Glomerular visceral epithelial cell (primary cell): ENCODE measurements around the gene BABAM1.

Source experiments
- DNase-seq: peaks from one replicate; pipeline ENCODE4 v3.0.0-alpha.2; 2016; ENCODE audit errors: extremely low spot score

The BABAM1 gene

DNA sequence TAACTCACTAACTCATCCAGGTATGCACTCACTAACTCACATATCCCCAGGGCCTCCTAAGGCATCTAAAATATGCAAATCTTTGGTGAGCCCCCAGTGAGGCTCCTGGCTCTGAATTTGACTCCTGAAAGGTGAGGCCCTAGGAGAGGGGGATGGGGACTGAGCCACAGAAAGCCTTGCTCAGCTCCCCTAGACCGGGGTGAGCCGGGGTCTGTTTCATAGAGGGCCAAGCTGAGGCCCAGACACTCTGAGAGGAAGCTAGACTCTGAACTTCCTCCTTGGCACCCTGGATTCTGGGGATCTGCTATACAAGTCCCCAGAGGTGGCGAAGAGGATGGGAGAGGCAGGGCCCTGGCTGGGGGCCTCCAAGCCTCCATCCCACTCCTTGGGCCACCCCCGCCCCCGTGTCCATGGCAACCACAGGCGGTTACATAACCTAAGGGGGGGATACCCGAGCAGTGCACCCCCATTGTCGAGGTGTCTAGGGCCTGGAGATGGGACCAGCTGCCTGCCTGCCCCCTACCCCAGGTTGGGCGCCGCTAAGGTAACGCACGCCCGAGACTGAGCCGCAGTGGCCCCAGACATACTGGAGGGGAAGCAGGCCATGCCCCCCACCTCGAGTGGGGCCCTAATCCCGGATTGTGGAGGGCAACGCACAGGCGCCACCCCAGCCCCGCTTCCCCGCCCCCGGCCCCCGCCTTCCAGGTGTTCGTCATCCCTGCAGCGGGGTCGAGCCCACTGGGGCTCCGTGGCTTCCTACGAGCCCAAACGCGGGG is 35.3 kb downstream of the BABAM1 start:
- DNase-seq, result no peak

DNA sequence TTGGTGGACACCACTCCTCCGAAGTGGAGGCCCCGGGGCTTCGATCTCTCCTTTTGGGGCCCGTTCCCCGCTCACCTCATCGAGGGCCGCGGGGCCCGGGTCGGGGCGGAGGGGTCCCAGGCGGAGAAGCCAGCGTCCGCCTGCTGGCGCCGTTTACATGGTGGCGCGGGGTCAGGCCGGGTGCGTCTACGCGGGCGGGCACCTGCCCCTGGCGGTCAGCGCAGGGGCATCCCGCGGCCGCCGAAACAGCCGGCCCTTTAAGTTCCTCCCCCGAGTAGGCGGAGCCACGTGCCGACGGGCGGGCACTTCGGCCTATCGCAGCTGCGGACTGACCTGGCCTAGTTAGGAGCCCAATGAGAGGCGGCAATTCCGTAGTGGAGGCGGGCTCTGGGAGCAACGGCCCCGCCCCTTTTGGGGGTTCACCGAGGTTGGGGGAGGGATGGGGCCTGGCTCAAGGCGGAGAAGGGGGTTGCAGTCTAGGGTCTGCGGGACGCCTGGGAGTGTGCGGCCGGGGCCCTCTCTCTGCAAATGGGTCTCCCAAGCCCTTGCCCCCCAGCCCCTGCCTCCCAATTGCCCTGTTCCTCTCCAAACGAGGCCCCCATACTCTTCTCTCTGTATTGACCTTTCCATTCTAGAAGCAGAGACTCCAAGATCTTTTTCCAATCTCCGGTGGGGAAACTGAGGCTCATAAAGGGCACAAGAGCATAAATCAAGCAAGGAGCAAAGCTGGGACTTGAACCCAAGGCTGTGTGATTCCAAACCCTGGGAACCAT is 36.1 kb downstream of the BABAM1 start, which contains the start of gene ABHD8:
Gene ABHD8 (minus strand): TSS at position 259 of the 773 bp plus-strand sequence. CDS start 1,809 bp downstream, outside the sequence.
- peak; percentile 97 for DNase-seq

DNA sequence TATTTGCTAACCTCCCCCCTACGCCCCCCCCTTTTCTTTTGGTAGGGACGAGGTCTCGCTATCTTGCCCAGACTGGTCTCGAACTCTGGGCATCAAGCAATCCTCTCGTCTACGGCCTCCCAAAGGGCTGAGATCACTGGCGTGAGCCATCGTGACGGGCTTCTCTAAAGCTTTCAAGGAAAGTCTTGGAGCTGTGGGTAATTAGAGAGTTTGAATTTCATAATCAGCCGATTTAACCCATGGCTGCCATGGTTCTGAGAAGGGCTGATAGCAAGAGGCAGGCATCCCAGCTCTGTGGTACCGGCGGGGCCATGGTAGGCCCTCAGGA is 36.7 kb downstream of the BABAM1 start:
- no peak for DNase-seq

DNA sequence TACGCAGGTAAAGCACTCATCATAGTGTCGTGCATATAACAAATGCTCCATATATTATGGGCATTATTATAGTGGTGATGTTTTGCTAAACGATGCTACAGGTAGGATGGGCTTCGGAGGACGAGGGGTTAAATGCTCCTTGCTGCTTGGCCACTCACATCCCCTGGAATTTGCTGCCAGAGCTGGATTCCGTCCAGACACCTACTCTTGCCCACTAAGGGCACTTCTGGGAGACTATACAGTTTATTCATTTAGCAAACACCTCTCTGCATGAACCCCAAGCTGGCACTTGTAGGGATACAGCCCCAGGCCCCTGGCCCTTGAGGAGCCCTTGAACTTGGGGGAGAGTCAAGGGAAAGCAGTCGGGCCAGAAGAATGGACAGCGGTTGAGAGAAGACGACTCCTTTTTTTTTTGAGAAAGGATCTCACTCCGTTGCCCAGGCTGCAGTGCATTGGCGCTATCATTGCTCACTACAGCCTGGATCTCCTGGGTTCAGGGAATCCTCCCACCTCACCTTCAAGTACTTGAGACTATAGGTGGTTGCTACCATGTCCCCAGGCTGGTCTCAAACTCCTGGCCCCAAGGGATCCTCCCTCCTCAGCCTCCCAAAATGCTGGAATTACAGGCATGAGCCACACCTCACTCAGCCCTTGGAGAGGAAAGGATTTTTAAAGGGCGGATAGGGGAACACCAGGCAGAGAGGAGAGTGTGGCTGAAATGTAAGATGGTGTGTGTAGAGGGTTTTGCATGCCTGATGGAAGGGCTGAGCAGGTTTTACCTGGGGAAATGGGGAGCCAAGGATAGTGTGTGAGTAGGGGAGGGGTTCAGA is 37.4 kb downstream of the BABAM1 start:
- no peak for DNase-seq

DNA sequence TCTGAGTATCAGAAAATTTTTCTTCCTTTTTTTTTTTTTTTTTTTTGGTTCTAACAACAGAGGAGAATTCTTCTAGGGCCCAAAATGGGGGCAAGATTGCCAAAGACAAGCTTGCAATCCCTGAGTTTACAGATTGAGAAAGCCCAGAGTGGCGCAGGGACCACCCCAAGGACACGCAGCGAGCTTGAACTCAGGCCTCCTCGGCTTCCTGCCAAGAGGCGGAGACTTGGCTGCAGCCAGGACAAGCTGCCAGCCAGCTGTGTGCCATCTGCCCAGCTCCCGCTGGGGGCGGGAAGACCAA is 37.9 kb downstream of the BABAM1 start:
- no peak for DNase-seq

DNA sequence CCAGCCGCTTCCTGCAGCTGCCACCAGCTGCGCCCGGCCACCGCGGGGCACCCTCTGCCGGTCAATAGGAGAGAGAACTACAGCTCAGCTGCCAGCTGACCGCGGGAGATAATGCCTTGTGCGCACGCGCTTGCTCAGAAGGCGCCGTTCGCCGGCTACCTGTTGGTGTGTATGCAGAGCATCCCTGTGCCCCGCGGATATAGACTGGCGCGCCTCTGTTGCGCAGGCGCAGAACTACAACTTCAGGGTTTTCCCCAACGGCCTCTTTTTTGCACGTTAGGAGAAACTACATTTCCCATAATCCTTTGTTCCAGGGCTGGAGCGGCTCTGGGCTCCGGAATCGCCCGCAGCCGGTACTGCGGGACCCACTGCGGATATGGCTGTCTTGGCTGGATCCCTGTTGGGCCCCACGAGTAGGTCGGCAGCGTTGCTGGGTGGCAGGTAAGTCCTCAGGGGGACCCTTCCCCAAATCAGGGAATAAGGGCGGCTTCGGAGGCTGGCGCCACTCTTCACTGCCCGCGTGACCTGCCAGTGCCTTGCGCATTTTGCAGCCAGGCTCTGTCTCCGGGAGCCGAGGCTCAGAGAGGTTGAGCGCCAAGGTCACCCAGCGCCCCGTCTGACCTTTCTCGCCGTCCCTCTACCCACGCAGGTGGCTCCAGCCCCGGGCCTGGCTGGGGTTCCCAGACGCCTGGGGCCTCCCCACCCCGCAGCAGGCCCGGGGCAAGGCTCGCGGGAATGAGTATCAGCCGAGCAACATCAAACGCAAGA is 38.5 kb downstream of the BABAM1 start, which contains the start of gene MRPL34:
Gene MRPL34 (plus strand): TSS at position 356 of the 768 bp plus-strand sequence. CDS start 21 bp downstream, at position 377.
- peak; percentile 100 for DNase-seq

DNA sequence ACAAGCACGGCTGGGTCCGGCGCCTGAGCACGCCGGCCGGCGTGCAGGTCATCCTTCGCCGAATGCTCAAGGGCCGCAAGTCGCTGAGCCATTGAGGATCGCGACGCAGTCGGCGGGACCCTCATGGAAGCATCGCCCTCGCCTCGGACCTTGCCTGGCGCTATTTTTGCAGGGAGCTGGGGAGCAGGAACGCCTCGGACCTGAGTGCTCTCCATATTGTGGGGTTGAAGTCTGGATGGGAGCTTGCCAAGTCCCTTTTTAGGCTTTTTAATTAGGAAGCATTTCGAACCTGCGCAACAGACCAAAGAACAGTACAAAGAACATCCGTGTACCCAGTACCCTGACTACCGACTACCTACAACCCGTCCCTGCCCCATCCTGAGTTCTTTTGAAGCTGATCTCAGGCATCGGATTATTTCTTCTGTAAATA is 39.1 kb downstream of the BABAM1 start:
- no peak for DNase-seq

DNA sequence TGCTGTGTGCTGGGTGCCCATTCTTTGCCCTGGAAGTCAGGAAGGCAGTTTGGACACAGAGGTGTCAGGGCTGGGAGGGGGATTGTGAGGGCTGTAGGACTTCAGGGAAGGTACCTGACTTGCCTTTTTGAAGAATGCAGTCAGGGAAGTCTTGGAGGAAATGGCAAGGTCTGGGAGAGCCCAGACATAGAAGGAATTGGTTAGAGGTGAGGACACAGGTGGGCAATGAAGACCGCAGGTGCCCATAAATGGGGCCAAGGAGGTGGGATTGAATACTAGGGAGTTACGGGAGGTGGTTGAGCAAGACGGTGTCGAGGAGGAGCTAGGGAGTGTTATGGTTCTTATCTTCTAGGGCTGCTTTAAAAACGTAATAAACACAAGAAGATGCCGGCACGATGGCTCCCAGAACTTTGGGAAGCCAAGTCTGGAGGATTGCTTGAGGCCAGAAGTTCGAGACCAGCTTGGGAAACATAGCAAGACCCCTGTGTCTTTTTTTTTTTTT is 40.7 kb downstream of the BABAM1 start:
- no peak for DNase-seq

DNA sequence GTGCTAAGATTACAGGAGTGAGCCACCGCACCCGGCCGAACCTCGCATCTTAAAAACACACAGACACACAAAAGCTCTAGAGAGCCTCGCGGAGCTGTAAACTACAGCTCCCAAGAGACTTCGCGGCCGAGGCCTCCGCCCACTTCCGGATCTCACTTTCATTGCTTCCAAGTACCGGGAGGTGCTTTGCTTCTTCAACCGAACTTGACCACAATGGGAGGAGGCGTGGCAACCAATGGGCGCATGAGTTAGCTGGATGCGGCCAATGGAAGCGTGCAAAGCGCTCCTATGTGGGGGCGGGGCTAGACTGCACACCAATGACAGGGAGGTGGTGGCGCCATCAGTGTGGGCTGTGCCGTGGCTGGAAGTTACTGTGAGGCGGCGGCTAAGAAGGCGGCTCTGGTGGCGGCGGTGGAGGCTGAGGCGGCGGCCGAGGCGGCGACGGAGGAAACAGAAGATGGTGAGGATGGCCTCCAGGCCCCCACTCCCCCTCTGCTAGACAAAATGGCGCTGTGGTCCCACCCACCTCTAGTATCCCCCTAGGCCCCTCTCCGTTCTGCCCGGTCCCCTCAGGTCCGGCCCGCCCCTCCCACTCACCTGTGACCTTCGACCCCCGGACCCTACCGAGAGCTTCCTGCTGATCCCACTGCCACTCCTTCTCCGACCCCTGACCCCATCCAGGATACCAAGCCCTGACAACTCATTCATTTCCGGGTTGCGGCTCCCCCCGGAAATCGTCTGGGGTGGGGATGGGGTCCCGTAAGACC is 42.1 kb downstream of the BABAM1 start, which contains the start of gene DDA1:
Gene DDA1 (plus strand): TSS at position 366 of the 767 bp plus-strand sequence. CDS start 92 bp downstream, at position 458.
- DNase-seq, result peak; percentile 100

DNA sequence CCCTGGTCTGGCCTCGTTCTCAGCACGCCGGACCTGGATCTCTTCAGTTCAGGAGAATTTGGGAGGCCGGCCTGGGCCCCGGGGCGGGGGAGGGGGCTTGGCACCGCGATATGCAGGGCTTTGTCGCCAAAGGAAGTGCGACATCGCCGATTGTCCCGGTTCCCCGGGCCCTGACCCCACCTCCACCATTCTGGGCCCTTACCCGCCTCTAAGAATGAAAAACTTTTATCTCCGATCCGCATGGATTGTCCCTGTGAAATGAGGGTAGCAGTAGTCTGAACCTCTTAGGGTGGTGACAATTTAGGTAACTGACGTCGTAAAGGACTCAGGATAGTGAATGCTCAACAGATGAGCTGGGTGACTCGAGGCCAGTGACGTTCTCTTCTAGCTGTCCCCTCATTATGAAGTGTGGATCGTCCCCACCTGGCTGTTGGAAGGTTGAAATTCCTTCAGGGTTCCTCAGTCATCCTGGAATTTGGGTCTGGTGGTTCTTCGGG is 42.8 kb downstream of the BABAM1 start:
- no peak for DNase-seq

DNA sequence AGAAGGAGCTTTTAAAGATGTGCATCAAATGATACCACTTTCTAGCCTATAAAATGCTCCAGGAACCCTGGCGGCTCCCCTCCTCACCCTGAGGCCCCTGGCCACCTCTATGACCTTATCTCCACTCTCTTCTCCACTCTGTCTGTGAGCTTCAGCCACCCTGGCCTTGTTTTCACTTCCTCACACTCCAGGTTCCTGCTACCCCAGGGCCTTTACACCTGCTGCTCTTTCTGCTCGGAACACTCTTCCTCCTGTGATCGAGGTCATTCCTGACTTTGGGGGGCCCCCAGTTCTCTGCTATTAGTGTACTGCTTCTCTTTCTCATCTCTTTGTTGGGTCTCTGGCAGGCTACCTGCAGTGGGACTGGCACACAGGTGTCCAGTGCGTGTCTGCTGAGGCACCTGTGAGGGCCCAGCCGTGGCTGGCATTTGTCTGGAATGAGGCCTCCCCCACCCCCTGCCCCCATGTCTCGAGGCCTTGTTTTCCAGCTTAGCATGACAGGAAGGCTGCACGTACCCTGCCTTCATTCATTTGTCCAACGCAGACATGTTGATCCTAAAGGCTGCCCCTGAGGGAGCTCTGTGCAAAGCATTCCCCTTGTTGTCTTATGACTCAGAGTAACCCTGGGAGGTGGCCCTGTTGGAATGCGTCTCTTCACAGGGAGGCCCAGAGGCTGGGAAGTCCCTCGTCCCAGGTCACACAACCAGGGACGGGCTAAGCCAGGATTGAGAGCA is 44.4 kb downstream of the BABAM1 start:
- peak; percentile 89 for DNase-seq

DNA sequence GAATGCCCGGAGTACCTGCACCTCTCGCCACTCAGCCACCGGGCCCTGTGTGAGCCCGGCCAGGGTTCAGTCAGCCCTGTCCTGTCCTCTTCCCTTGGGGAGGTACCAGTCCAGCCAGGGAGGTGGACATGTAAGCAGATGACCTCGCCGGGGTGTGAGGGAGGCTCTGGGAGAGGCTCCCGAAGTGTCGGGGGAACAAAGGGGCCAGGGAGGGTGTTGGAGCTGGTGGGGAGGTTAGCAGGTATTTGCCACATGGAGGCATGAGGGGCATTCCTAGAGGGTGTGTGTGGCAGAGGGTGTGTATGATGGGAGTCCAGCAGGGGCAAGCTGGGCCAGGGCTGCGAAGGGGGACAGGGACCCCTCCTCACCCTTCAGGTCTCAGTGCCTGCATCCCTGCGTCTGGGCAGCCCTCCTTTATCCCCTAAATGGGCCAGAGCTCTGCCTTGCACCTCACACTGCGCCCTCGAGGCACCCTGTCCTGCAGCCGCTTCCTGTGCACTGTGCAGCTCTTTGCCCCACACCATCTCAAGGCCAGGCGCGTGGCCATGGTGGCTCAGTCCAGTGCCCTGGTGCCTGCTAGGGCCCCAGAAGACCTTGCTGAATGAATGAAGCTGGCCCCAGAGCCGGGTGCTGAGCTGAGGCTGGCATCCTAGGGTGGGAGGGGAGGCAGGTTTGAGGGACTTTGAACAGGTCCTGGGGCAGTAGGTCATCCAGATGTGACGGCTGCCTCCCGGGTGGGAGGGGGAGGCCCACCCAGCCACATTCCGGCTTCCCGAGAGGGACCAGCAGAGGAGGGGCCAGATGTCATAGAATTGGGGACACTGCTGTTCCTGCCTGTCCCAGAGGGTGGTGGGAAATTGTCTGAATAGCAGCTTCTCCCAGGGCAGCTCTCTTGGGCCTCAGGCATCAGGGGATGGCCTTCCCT is 45.2 kb downstream of the BABAM1 start:
- DNase-seq, result no peak

DNA sequence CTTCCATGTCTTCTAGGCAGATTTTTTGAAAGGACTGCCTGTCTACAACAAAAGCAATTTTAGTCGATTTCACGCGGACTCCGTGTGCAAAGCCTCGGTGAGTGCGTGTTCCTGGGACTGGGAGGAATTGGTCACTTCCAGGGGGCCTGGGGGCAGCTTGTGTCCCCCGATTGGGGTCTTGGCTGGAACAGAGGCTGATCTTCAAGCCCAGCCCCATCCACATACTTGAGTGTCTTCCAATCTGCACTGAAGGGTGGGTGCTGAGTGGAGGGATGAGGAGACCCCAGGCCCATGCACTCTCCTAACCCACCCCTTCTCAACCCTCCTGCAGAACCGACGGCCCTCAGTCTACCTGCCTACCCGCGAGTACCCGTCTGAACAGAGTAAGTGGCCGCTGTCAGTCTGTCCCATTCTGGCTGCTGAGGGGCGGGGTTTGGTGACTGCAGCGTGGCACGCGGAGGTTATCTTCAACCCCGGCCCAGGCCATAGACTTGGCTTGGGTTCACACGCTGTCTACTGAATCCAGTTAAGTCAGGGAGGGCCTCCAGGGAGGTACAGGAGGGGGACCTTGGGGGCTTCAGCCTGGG is 46.9 kb downstream of the BABAM1 start:
- no peak for DNase-seq

DNA sequence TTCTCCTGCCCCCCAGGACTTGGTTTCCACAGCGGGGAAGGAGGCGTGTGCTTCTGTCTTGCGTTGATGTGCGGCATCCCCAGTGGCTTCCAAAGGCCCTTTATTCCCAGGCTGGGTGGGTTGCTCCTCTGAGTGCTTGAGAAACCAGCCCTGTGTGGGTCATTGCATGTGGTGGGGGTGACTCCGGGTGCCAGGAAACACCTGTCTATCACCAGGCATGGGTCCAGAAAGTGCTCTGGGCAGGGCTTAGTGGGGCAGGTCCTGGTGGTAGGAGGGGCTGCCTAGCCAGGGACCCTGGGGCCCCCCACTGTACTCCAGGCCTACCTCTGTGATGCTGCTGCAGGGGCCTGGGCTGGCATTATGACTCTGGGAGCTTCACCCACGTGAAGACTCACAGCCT is 51.7 kb downstream of the BABAM1 start:
- DNase-seq, result no peak

DNA sequence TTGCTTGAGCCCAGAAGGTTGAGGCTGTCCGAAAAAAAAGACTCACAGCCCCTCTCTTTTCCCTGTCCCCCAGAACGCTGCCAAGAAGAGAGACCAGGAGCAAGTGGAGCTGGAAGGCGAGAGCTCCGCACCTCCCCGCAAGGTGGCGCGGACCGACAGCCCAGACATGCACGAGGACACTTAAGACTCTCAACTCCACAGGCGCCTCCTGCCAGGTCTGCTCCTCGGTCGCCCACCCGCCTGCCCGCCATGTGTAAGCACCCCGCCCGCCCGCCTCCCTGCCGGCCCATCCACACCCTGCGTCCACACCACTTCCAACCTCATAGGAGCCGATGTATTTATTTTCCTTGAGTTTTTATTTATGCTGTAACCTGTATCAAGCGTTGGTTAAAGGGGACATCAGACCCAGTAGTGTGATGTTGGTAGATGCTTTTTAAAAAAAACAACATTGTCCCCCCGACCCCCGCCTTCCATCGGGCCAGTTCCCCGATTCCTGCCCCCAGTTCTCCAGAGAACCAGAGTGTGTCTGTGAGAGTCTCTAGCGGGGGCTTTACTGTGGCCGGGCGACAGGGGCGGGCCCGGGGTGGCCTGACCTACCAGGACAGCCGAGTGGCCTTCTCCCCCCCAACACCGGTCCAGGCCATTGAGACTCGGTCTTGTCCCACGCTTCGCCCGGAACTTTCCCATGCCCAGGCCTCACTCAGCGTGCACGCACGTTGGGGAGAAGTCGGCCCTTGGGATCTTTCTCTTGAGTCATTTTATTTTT is 52.4 kb downstream of the BABAM1 start:
- DNase-seq, result no peak

DNA sequence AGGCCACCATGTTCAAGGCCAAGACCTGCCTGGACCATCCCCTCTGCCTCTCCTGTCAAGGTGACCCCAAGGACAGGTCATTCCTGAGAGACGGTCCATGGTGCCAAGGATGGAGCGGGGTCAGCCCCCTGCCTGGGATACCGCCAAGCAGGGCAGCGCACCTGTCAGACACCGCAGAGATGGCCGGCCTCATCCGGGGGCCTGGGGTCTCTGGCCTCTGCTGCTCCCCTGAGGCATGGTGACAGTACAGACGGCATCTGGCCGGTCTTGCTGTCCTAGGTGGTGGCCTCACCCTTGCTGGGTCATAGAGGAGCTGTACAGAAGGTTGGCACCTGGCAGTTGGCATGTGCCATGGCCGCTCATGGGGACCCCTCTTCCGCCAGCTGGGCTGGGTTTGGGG is 53.2 kb downstream of the BABAM1 start:
- no peak for DNase-seq
